GM18505 (cell line): ENCODE data around the gene SLC35E3.
"Not testable (repeated sequence)": the region's sequence is repeated elsewhere in the genome, so short reads cannot be mapped to it uniquely, and the experiment has no call there.

Experiments
- ATAC-seq: cut with Tn5 transposase; IDR thresholded peaks from one replicate; pipeline ENCODE4 v1.9.1; 2021; ENCODE audit not compliant: unreplicated experiment
- POLR2A ChIP-seq: IDR thresholded peaks from 4 replicates; pipeline ENCODE4 v1.6.1; 2011; ENCODE audit warnings: borderline replicate concordance; ENCODE audit not compliant: insufficient read depth, insufficient read length; ENCODE audit errors: extremely low read depth

Gene SLC35E3

DNA sequence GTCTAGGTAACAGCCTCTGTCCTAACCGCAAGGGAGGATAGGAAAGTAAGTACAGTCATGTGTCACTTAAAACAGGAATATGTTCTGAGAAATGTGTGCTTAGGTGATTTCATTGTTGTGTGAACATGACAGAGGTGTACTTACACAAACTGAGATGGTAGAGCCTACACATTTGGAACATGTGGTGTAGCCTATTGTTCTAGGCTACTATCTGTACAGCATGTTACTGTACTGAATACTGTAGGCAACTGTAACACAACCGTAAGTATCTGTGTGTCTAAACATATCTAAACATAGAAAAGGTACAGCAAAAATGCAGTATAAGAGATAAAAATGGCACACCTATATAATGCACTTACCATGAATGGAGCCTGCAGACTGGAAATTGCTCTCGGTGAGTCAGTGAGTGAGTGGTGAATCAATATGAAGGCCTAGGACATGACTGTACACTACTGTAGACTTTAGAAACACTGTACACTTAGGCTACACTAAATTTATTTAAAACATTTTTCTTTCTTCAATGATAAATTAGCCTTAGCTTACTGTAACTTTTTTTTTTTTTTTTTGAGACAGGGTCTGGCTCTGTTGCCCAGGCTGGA, 48.8 kb downstream of the SLC35E3 start:
- TF ChIP-seq POLR2A: no peak
- no peak for ATAC-seq

DNA sequence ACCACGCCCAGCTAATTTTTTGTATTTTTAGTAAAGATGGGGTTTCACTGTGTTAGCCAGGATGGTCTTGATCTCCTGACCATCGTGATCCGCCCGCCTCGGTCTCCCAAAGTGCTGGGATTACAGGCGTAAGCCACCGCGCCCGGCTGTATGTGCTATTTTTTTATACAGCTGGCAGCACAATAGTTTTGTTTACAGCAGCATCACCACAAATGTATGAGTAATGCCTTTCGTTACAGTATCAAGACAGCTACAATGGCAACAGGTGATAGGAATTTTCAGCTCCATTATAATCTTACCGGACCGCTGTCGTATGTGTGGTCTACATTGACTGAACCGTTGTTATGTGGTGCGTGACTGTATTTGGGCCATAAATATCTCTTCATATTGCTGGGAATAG, 50.4 kb downstream of the SLC35E3 start:
- no peak for TF ChIP-seq POLR2A
- no peak for ATAC-seq

DNA sequence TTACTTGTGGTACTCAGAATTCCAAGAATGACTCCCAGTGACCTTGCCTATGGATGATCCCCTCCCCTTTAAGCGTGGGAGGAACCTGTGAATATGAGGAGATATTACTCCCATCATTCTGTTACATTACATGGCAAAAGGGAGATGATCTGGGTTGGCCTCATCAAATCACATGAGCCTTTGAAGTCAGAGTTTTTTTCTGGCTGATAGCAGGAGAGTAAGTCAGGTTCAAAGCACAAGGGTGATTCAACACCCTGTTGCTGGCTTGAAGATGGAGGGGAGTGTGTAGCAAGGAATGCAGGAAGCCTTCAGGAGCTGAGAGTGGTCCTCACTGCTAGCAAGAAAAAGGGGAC, 52.9 kb downstream of the SLC35E3 start:
- TF ChIP-seq POLR2A: no peak
- no peak for ATAC-seq

DNA sequence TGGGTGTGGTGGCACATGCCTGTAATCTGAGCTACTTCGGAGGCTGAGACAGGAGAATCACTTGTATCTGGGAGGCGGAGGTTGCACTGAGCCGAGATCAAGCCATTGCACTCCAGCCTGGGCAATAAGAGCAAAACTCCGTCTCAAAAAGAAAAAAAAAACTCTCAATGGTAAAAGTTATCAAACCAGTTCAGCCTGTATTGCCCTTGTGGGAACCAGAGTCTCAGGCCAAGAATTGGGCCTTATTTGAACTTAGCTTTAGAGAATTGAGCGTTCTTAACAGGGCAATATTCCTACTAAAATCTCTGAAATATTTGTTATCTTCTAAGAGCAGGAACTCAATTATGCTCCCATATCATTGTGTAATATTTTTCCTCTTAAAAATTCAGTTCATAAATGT, 54.3 kb downstream of the SLC35E3 start:
- TF ChIP-seq POLR2A: no peak
- no peak for ATAC-seq

DNA sequence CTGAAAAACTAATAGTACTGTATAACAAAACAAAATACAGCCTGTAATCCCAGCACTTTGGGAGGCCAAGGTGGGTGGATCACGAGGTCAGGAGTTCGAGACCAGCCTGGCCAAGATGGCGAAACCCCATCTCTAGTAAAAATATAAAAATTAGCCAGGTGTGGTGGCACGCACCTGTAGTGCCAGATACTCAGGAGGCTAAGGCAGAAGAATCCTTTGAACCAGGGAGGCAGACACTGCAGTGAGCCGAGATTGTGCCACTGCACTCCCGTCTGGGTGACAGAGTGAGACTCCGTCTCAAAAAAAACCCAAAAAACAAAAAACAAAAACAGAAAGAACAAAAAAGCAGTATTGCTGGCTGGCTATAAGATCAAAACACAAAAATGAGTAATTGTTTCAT, 55.1 kb downstream of the SLC35E3 start:
- ATAC-seq: not testable (repeated sequence)

DNA sequence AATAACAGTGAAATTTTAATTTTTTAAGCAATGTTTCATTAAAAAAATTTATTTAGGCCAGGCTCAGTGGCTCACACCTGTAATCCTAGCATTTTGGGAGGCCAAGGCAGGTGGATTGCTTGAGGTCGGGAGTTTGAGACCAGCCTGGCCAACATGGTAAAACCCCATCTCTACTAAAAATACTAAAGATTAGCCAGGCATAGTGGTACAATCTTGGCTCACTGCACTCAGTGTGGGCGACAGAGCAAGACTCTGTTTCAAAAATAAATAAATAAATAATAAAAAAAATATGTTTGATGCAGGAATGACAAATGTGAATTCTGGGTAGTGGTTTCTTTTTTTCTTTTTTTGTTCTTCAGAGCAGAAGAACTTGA, 56.4 kb downstream of the SLC35E3 start:
- ATAC-seq: not testable (repeated sequence)

DNA sequence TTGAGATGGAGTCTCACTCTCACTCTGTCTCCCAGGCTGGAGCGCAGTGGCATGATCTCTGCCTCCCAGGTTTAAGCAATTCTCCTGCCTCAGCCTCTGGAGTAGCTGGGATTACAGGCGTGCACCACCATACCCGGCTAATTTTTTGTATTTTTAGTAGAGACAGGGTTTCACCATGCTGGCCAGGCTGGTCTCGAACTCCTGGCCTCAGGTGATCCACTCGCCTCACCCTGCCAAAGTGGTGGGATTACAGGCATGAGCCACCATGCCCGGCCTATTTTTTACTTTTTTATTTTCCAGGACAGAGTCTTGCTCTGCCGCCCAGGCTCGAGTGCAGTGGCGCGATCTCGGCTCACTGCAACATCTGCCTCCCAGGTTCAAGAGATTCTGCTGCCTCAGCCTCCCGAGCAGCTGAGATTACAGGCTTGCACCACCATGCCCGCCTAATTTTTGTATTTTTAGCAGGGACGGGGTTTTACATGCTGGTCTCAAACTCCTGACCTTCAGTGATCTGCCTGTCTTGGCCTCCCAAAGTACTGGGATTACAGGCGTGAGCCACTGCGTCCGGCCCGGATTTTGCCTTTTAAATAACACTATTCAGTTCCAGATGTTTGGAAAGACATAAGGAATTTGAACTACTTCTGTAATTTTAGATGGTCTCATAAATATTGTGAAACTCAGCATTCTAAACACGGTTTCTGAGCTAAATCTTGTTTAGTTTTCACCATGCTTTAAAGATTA, 57.1 kb downstream of the SLC35E3 start:
- ATAC-seq: not testable (repeated sequence)

DNA sequence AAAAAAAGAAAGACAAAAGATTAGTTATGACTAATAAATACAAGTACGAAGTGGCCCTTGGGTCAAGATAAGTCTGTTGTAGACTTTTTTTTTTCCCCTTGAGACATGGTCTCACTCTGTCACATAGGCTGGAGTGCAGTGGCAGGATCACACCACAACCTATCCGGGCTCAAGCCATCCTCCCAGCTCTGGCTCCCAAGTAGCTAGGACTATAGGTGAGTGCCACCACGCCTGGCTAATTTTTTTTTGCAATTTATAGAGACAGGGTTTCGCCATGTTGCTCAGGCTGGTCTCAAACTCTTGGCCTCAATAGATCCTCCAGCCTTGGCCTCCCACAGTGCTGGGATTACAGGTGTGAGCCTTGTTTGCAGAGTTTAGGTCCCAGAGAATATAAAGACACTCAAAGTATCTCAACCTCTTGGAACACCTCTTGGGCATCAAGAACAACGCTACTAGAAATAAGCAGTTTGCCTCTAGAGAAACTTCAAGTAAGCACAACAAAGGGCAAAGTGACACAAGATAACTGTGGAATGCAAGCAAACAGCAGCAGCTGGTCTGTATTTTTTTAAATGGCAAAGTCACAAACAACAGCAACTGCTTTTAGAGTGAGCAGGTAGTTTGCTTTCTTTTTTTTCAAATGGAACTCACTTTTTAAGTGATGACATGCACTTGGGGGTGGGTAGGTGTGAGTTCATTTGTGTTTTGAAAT, 58.1 kb downstream of the SLC35E3 start:
- no peak for TF ChIP-seq POLR2A
- no peak for ATAC-seq

DNA sequence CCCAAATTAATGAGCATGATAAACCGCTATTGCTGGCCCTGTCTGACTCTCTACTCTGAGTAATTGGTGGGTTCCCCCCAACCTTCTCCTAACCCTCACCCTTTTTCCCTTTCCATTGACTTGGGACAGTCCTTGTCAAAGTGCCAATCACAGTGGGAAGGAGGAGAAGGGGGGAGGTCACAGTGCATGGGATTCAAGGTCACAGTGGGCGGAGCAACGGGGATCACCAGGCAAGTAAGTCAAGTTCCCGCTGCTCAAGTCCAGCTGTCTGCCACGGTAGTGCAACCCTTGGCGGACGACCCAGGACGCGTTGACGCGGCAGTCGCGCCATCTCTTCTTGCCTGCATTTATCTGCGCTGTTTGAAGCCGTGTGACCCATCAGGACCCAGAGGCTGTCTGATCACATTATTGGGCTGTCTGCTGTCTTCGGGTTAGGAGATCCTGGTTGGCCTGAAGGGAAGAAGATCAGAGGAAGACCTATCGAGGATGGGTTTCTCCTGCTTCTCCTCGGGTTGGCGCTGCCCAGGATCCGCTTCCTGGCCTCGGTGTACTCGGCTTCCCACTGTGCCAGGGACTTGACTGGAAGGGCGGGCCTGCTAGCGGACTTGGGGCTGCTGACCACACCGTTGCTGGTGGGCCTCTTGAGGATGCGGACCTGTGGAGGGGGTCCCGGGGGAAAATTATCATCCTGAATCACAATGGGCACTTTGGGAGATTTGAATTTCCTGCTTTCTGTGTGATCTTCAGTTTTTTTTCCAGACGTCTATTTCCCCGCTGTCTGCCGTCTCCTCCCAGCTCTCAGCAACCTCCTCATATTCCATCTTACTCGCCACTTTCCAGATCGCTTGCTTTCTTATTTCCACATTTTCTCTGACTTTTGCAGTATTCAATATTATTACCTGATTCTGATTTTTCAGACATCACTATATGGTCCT, 58.9 kb downstream of the SLC35E3 start:
- TF ChIP-seq POLR2A: no peak
- ATAC-seq: no peak

DNA sequence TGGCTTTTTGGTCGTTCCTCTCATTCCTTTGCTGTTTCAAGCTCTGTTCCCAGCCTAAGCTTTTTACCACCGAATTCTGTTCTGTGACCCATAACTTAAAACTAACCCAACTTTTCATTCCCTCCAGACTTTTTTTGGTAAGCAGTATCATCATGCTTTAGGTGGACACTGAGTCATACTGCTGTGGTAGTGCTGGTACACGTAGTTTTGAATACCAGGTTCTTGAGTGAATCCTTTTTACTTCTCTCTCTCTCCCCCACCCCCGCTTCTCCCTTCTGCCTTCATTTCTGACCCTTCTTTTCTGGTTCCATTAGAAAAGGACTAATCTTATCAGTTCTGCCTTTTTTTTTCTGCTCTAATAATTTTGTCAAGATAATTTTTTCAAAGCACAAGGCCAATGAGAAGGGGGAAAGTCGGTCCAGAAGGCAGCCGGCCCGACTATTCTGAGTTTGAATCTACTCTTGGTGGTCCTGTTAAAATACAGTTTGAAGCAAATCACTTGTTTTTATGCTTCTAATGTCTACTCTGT, 59.7 kb downstream of the SLC35E3 start:
- TF ChIP-seq POLR2A: no peak
- no peak for ATAC-seq

DNA sequence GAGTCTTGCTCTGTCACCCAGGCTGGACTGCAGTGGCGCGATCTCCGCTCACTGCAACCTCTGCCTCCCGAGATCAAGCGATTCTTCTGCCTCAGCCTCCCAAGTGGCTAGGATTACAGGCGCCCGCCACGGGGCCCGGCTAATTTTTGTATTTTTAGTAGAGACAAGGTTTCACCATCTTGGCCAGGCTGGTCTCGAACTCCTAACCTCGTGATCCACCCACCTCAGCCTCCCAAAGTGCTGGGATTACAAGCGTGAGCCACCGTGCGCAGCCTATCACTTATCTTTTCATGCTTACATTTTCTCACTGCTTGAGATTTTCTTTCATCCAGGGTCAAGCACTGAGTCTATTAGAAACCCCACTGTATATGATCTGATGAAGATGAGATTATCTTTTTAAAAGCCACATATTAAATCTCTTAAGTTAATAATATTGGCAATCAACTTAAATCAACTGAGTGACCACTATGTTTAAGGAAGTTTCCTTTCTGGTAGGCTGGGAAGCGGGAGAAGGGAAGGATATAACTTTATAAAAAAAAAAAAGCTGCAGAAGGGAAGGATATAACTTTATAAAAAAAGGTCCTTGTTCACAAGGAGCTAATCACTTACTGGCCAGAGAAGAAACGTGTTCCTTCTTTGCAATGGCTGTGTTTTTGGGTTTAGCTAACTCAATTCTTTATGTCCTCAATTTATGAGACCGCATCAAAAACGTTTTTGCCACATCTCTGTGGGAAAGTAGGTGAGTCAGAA, 60.7 kb downstream of the SLC35E3 start:
- TF ChIP-seq POLR2A: no peak
- no peak for ATAC-seq

DNA sequence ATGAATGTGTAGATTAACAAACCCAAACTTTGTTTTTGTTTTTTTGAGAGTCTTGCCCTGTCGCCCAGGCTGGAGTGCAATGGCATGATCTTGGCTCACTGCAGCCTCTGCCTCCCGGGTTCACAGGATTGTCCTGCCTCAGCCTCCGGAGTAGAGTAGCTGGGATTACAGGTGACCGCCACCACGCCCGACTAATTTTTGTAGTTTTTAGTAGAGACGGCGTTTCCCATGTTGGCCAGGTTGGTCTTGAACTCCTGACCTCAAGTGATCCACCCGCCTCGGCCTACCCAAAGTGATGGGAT, 61.2 kb downstream of the SLC35E3 start:
- not testable (repeated sequence) for ATAC-seq
